Amniotic stem cell (primary cell): ENCODE data around the gene TPM1.

ENCODE experiments used
- DNase-seq: peaks from one replicate; lab custom pipeline; 2025; lab: John Stamatoyannopoulos, UW

TPM1 gene

GRCh38 chr15:63075015-63075983 is 32.8 kb downstream of the TPM1 start:
- no peak for DNase-seq

- no peak for DNase-seq
Measured at GRCh38 chr15:63075984-63076713, 33.6 kb downstream of the TPM1 start.

GRCh38 chr15:63076714-63077046 is 34.1 kb downstream of the TPM1 start:
- DNase-seq, result no peak

GRCh38 chr15:63077952-63078351 is 35.4 kb downstream of the TPM1 start:
- DNase-seq, result no peak

- no peak for DNase-seq
Measured at GRCh38 chr15:63079947-63080626, 37.5 kb downstream of the TPM1 start.

- DNase-seq, result no peak
Measured at GRCh38 chr15:63080634-63081250, 38.2 kb downstream of the TPM1 start.

GRCh38 chr15:63082366-63082765 is 39.8 kb downstream of the TPM1 start:
- DNase-seq, result no peak

- DNase-seq, result no peak
Measured at GRCh38 chr15:63083044-63083443, 40.5 kb downstream of the TPM1 start.

GRCh38 chr15:63083541-63083940 is 41.0 kb downstream of the TPM1 start:
- no peak for DNase-seq

GRCh38 chr15:63084806-63085205 is 42.3 kb downstream of the TPM1 start:
- DNase-seq, result no peak

GRCh38 chr15:63085289-63085688 is 42.7 kb downstream of the TPM1 start:
- no peak for DNase-seq

- no peak for DNase-seq
Measured at GRCh38 chr15:63086271-63086670, 43.7 kb downstream of the TPM1 start.

- no peak for DNase-seq
Measured at GRCh38 chr15:63086947-63087346, 44.4 kb downstream of the TPM1 start.

GRCh38 chr15:63088533-63089245 is 46.1 kb downstream of the TPM1 start:
- no peak for DNase-seq

GRCh38 chr15:63089260-63090043 is 46.9 kb downstream of the TPM1 start:
- no peak for DNase-seq

GRCh38 chr15:63090472-63090871 is 47.9 kb downstream of the TPM1 start:
- DNase-seq, result no peak

GRCh38 chr15:63090887-63091286 is 48.3 kb downstream of the TPM1 start:
- no peak for DNase-seq

GRCh38 chr15:63091679-63092446 is 49.3 kb downstream of the TPM1 start:
- no peak for DNase-seq

GRCh38 chr15:63093486-63094205 is 51.1 kb downstream of the TPM1 start:
- DNase-seq, result peak; percentile 47
